H1 (cell line): Measurements from ENCODE around the gene SPATA32. TPM values are rescaled to one million over a fixed set of nuclear protein-coding genes. Genes with fewer than 3 reads are reported as not detected.

Experiments
- CTCF ChIA-PET: fragments of 300-600 bp; sonication (Branson Sonifier 250); formaldehyde crosslinking; loops from one replicate; lab custom pipeline; 2021; ENCODE audit not compliant: partially characterized antibody; lab: Charles Lee
- POLR2A ChIA-PET: fragments of 300-600 bp; sonication (Branson Sonifier 250); formaldehyde crosslinking; loops from one replicate; lab custom pipeline; 2021; ENCODE audit warnings: inconsistent platforms; ENCODE audit not compliant: partially characterized antibody; lab: Charles Lee
- DNase-seq, 2 experiments: peaks; one replicate each; pipeline versions ENCODE4 v3.0.0 to v3.0.0-alpha.2; 2010 to 2022; ENCODE audit warnings: low spot score in 2 of 2, low read depth in 1 of 2, mixed read lengths in 1 of 2
- FAIRE-seq: peaks from 2 replicates; lab custom pipeline; 2011; peaks lifted over from hg19 to GRCh38; lab: Jason Lieb, UNC
- H2AFZ ChIP-seq: 2 replicates; pipeline ENCODE4 v1.8.1; 2012; ENCODE audit warnings: low read length, inconsistent platforms
- H2AK5ac ChIP-seq: 2 replicates; pipeline ENCODE4 v1.6.1; 2013; ENCODE audit warnings: low read depth, low read length
- H2BK120ac ChIP-seq: replicated peaks from 2 replicates; pipeline ENCODE3; 2013; ENCODE audit warnings: low read depth, low read length, inconsistent platforms
- H2BK12ac ChIP-seq: 2 replicates; pipeline ENCODE4 v1.6.1; 2013; ENCODE audit warnings: low read depth, low read length
- H2BK15ac ChIP-seq: 2 replicates; pipeline ENCODE4 v1.6.1; 2013; ENCODE audit warnings: low read length
- H2BK20ac ChIP-seq: 2 replicates; pipeline ENCODE4 v1.6.1; 2013; ENCODE audit warnings: low read length
- H2BK5ac ChIP-seq: 2 replicates; pipeline ENCODE4 v1.6.1; 2013; ENCODE audit warnings: low read depth, low read length
- H3K14ac ChIP-seq: 2 replicates; pipeline ENCODE4 v1.6.1; 2013; ENCODE audit warnings: inconsistent platforms; ENCODE audit not compliant: insufficient read length
- H3K18ac ChIP-seq: 2 replicates; pipeline ENCODE4 v1.6.1; 2013; ENCODE audit warnings: low read length; ENCODE audit errors: extremely low read depth
- H3K23ac ChIP-seq: 2 replicates; pipeline ENCODE4 v1.6.1; 2013; ENCODE audit warnings: inconsistent platforms; ENCODE audit not compliant: insufficient read length
- H3K23me2 ChIP-seq: 2 replicates; pipeline ENCODE4 v1.6.1; 2013; ENCODE audit warnings: low read depth, low read length
- H3K27ac ChIP-seq: 2 replicates; pipeline ENCODE4 v1.6.1; 2011; ENCODE audit warnings: low read depth, low read length, inconsistent platforms
- H3K27me3 ChIP-seq, 4 experiments: replicated peaks in 1 of 4; 1 replicate in 1 of 4; 2 replicates in 3 of 4; pipeline versions ENCODE4 v1.6.1 to v1.8.1; 2011 to 2013; ENCODE audit warnings: low read length in 3 of 4, mild to moderate bottlenecking in 3 of 4, inconsistent platforms in 2 of 4, mixed read lengths in 2 of 4, moderate library complexity in 1 of 4; ENCODE audit not compliant: control insufficient read depth in 3 of 4, insufficient read depth in 3 of 4; ENCODE audit errors: extremely low read depth in 1 of 4
- H3K36me3 ChIP-seq, 4 experiments: 2 replicates each; pipeline versions ENCODE4 v1.6.1 to v1.8.1; 2011 to 2013; ENCODE audit warnings: mild to moderate bottlenecking in 4 of 4, low read length in 3 of 4, moderate library complexity in 2 of 4, control low read depth in 1 of 4, inconsistent platforms in 1 of 4; ENCODE audit not compliant: insufficient read depth in 4 of 4, control insufficient read depth in 2 of 4
- H3K4ac ChIP-seq: replicated peaks from 2 replicates; pipeline ENCODE3; 2013; ENCODE audit warnings: low read length, low read depth, mixed read lengths, inconsistent platforms; ENCODE audit not compliant: insufficient read length
- H3K4me1 ChIP-seq, 4 experiments: replicated peaks in 1 of 4; 1 replicate in 1 of 4; 2 replicates in 3 of 4; pipeline versions ENCODE4 v1.6.1 to v1.8.1; 2011 to 2013; ENCODE audit warnings: low read length in 3 of 4, inconsistent platforms in 2 of 4, mixed read lengths in 1 of 4; ENCODE audit not compliant: insufficient read depth in 4 of 4, control insufficient read depth in 3 of 4
- H3K4me2 ChIP-seq, 2 experiments: 2 replicates each; pipeline versions ENCODE4 v1.6.1 to v1.8.1; 2011 to 2013; ENCODE audit warnings: low read depth in 2 of 2, low read length in 2 of 2, control low read depth in 1 of 2, inconsistent platforms in 1 of 2, mild to moderate bottlenecking in 1 of 2; ENCODE audit not compliant: insufficient read depth in 1 of 2
- H3K4me3 ChIP-seq, 4 experiments: fragments of 200-600, 300-600 bp in 1 of 4; sonication (generic), shearing (Covaris generic), sonication (Bioruptor Twin) in 1 of 4; 2 replicates each; pipeline versions ENCODE4 v1.5.1 to v1.8.1; 2011 to 2016; ENCODE audit warnings: low read length in 4 of 4, low read depth in 3 of 4, control low read depth in 2 of 4, inconsistent platforms in 2 of 4, mild to moderate bottlenecking in 2 of 4, mixed read lengths in 1 of 4, moderate library complexity in 1 of 4; ENCODE audit not compliant: insufficient read depth in 2 of 4; ENCODE audit errors: extremely low read depth in 1 of 4
- H3K56ac ChIP-seq: replicated peaks from 2 replicates; pipeline ENCODE3; 2013; ENCODE audit warnings: low read depth, mild to moderate bottlenecking, mixed read lengths, low read length, inconsistent platforms; ENCODE audit not compliant: insufficient read length
- H3K79me1 ChIP-seq: 2 replicates; pipeline ENCODE4 v1.6.1; 2013; ENCODE audit warnings: low read depth, low read length, control low read depth
- H3K79me2 ChIP-seq, 2 experiments: 2 replicates each; pipeline versions ENCODE4 v1.6.1 to v1.8.1; 2012 to 2013; ENCODE audit warnings: low read length in 2 of 2, mild to moderate bottlenecking in 2 of 2, inconsistent platforms in 1 of 2; ENCODE audit not compliant: insufficient read depth in 2 of 2, control insufficient read depth in 1 of 2
- H3K9ac ChIP-seq, 4 experiments: replicated peaks in 1 of 4; 1 replicate in 1 of 4; 2 replicates in 3 of 4; pipeline versions ENCODE4 v1.6.1 to v1.8.1; 2011 to 2013; ENCODE audit warnings: low read depth in 3 of 4, low read length in 3 of 4, control low read depth in 2 of 4, mild to moderate bottlenecking in 2 of 4, moderate library complexity in 2 of 4, inconsistent platforms in 1 of 4; ENCODE audit errors: extremely low read depth in 1 of 4
- H3K9me3 ChIP-seq, 2 experiments: 2 replicates each; pipeline versions ENCODE4 v1.6.1 to v1.8.1; 2012 to 2013; ENCODE audit warnings: mild to moderate bottlenecking in 2 of 2, moderate library complexity in 2 of 2, control low read depth in 1 of 2, inconsistent platforms in 1 of 2, low read depth in 1 of 2, low read length in 1 of 2, mixed read lengths in 1 of 2; ENCODE audit not compliant: insufficient read depth in 2 of 2
- H4K20me1 ChIP-seq, 2 experiments: replicated peaks in 1 of 2; 2 replicates each; pipeline versions ENCODE3 to v1.8.1; 2011 to 2013; ENCODE audit warnings: inconsistent platforms in 2 of 2, low read length in 2 of 2, mild to moderate bottlenecking in 1 of 2; ENCODE audit not compliant: insufficient read depth in 2 of 2, control insufficient read depth in 1 of 2
- H4K5ac ChIP-seq: 2 replicates; pipeline ENCODE4 v1.6.1; 2013; ENCODE audit warnings: low read length, low read depth, mixed read lengths, inconsistent platforms; ENCODE audit not compliant: insufficient read length
- H4K8ac ChIP-seq: 2 replicates; pipeline ENCODE4 v1.8.0; 2013; ENCODE audit warnings: mild to moderate bottlenecking, moderate library complexity, low read length, inconsistent platforms; ENCODE audit not compliant: insufficient read depth; ENCODE audit errors: extremely low read depth
- H4K91ac ChIP-seq: replicated peaks from 2 replicates; pipeline ENCODE3; 2013; ENCODE audit warnings: low read length, mixed read lengths, inconsistent platforms; ENCODE audit not compliant: insufficient read length
- GTF2F1 ChIP-seq: IDR thresholded peaks from 2 replicates; pipeline ENCODE4 v1.6.1; 2012; ENCODE audit warnings: low read depth, low read length, improper control_type of control experiment, borderline replicate concordance
- SP4 ChIP-seq: IDR thresholded peaks from 2 replicates; pipeline ENCODE4 v1.6.1; 2012; ENCODE audit warnings: low read length, inconsistent platforms
- WGBS, 2 experiments: shearing (Covaris generic) in 1 of 2; methylation state at CpG; one replicate each; pipeline versions ENCODE4 v1.1.6 to v1.1.7; 2013 to 2015; ENCODE audit warnings: low lambda C conversion rate in 2 of 2, mixed read lengths in 2 of 2, inconsistent platforms in 1 of 2, low coverage in 1 of 2, missing lambda C conversion rate in 1 of 2; ENCODE audit not compliant: insufficient replicate concordance in 2 of 2, insufficient coverage in 1 of 2, insufficient read length in 1 of 2; ENCODE audit errors: extremely low coverage in 1 of 2, missing lambda C conversion rate in 1 of 2; 5-methylcytosine and 5-hydroxymethylcytosine counted together
- polyA plus RNA-seq, 7 experiments: library from polyadenylated mRNA; depleted of rRNA in 3 of 7; stranded (reverse) in 5 of 7; unstranded in 2 of 7; fragments of >200 nt in 5 of 7; fragments of 200-250 nt in 2 of 7; gene quantifications; 1 replicate in 5 of 7; 2 replicates in 1 of 7; 4 replicates in 1 of 7; pipeline versions ENCODE4 v1.2.1 to v1.2.3, GENCODE V29; 2011 to 2013; ENCODE audit warnings: missing spikeins in 2 of 7, mixed read lengths in 2 of 7
- total RNA-seq: library from RNA; stranded (reverse); fragmentation: NEBNext Ultra II Directional; extraction: Animal tissue kit (Norgen Biotek cat#: 25700); gene quantifications from 2 replicates; pipeline ENCODE4 v1.2.1, GENCODE V29; 2021

The SPATA32 gene
- total and polyA plus RNA-seq, 2 of the 8 experiments (the other 6 are each of a cell fraction or from before 2014, with no cell fraction given), result 0.24 TPM; not detected in 1

- DNase-seq (no peak), FAIRE-seq (no peak)
- CTCF ChIA-PET, result interaction anchor here (1.2 to 29.1 kb wide), 3 partner anchors 9 to 110 kb away, joined by 3 to 579 read pairs (median 216); no protein-coding TSS in a partner anchor
These were observed 18.0 kb upstream of the SPATA32 start for GRCh38 chr17:45279898-45280297.

More at GRCh38 chr17:45279898-45280297, 18.0 kb upstream of the SPATA32 start:
- Histone ChIP-seq H2AK5ac (no peak overlapping the region), H2BK15ac (no peak overlapping the region), H3K56ac (no peak overlapping the region), H3K9ac (no peak overlapping the region), H3K4me2 (no peak overlapping the region), H2AFZ (no peak overlapping the region), H3K79me2 (no peaks in the 10 kb centered on the region), H3K23ac (no peak overlapping the region), H4K20me1 (no peaks in the 10 kb centered on the region), H2BK12ac (no peak overlapping the region), H3K27me3 (no peaks in the 10 kb centered on the region), H3K27ac (no peak overlapping the region), H3K14ac (no peak overlapping the region), H3K9me3 (no peaks in the 10 kb centered on the region), H3K18ac (no peak overlapping the region), H4K91ac (no peak overlapping the region), H2BK120ac (no peak overlapping the region), H3K4ac (no peak overlapping the region), H3K4me3 (no peak overlapping the region), H3K79me1 (no peaks in the 10 kb centered on the region), H2BK5ac (no peak overlapping the region), H2BK20ac (no peak overlapping the region), H3K4me1 (peaks cover 0 to 4% (median 0%) of the 10 kb centered on the region in 4 experiments; a peak in 1 of 7 replicates), H4K5ac (no peak overlapping the region), H3K36me3 (peaks cover 0 to 11% (median 6%) of the 10 kb centered on the region in 4 experiments; a peak in 3 of 8 replicates), H3K23me2 (no peaks in the 10 kb centered on the region), H4K8ac (no peak overlapping the region)
- WGBS, 2 experiments, result 96% methylated on average over 3 of the region's 3 CpGs; no CpG with 5 or more reads in 1 of the 2 experiments
- POLR2A ChIA-PET, result interaction anchor here (0.6 kb wide), 1 partner anchor 82 kb away, joined by 3 read pairs; no protein-coding TSS in a partner anchor
- TF ChIP-seq GTF2F1 (no peak), SP4 (no peak)
